Skin of body (tissue), 3 donors: ENCODE data around the gene SIK3. TPM values are rescaled to one million over a fixed set of nuclear protein-coding genes. Genes with fewer than 3 reads are reported as not detected.

ENCODE experiments used
- DNase-seq: peaks from one replicate; lab custom pipeline; 2025; lab: John Stamatoyannopoulos, UW
- small RNA-seq: library from RNA; depleted of rRNA; stranded (forward); fragments of <200 nt; gene quantifications from one replicate; pipeline ENCODE3, GENCODE V24; 2014; ENCODE audit warnings: low replicate concordance
- total RNA-seq: library from RNA; depleted of rRNA; stranded (reverse); fragments of >200 nt; gene quantifications from one replicate; pipeline ENCODE4 v1.2.3, GENCODE V29; 2014

SIK3 gene
- total RNA-seq, 1 donor from 2014 or later: 28.9 TPM

GRCh38 chr11:116800610-116801009, 297.6 kb downstream of the SIK3 start:
- DNase-seq: no peak

GRCh38 chr11:116798368-116798767, 299.9 kb downstream of the SIK3 start:
- no peak for DNase-seq

- DNase-seq: no peak
Observed at GRCh38 chr11:116797816-116798215, 300.4 kb downstream of the SIK3 start.

GRCh38 chr11:116796548-116796947, 301.7 kb downstream of the SIK3 start:
- no peak for DNase-seq

- no peak for DNase-seq
Observed at GRCh38 chr11:116794851-116795250, 303.4 kb downstream of the SIK3 start.

DNA sequence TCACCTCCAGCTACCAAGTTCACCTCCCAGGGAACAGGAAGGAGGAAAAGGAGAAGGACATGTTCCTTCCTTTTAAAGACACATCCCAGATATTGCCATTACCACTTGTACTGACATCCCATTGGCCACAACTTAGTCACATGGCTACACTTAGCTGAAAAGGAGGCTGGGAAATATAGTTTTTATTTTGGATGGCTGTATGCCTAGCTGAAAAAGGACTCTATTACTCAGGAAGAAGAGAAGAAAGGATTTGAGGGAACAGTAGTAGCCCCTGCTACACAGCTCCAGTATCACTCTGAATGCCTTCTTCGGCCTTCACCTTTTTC, 304.5 kb downstream of the SIK3 start:
- DNase-seq: no peak

Small RNAs within 50 kb of the gene (small RNA-seq; reads per million reads assigned to genes)
- gene AP000936.3 (not detected), gene RNY4P6 (1.6 reads per million, percentile 83 among the genes with 10 or more reads in this experiment)

Other genes with a start within 250 kb of the SIK3 start
- gene PAFAH1B2, start 45.9 kb upstream of the SIK3 start, total RNA-seq: 85.9 TPM
- gene SIDT2, start 80.3 kb upstream of the SIK3 start, total RNA-seq: 20.8 TPM
- gene TAGLN, start 100.9 kb upstream of the SIK3 start, total RNA-seq: 84.3 TPM
- gene PCSK7, start 133.6 kb upstream of the SIK3 start, total RNA-seq: 28.7 TPM
- 12.0 TPM for gene RNF214, start 134.2 kb upstream of the SIK3 start, total RNA-seq
- gene BACE1-AS, start 192.9 kb upstream of the SIK3 start, total RNA-seq: 4.0 TPM
- 13.7 TPM for gene BACE1, start 217.8 kb upstream of the SIK3 start, total RNA-seq
- gene CEP164, start 229.4 kb upstream of the SIK3 start, total RNA-seq: 19.9 TPM